Ovary (tissue), 3 donors: ENCODE results near the gene NRXN2.

ENCODE experiments used
- POLR2A ChIP-seq: fragments of 450-650 bp; IDR thresholded peaks from one replicate; pipeline ENCODE4 v1.6.1; 2017; ENCODE audit warnings: antibody characterized with exemption, mild to moderate bottlenecking, moderate library complexity
- TF ChIP-seq, protein P1 (sequence below), 3 donors: fragments of 450-650 bp in 2 of 3; fragments of 200-600 bp in 1 of 3; IDR thresholded peaks; one replicate each; pipeline versions ENCODE4 v1.5.1 to v1.8.0; 2016 to 2022; ENCODE audit warnings: antibody characterized with exemption in 3 of 3, mild to moderate bottlenecking in 1 of 3
- donor health status: DM: no; HTN: no; CAD: no.

DNA sequence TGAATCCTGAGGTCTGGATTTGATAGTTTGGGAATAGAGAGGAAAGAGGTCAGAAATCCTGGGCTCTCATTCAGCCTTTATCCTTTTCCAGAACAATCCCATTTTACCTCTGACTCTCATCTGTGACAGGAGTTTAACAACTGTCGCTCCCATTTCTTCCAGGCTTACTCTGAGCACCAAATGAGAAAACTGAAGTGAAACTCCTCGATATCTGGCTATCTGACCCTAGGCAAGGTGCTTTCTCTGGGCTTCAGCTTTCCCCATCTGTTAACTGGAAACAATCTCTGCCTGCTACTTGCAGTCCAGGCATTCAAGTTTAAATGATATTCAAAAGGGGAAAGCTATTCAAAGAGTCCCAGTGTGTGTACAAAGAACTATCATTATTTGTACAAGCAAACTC lies 50.1 kb downstream of the NRXN2 start:
- TF ChIP-seq, protein P1, sequence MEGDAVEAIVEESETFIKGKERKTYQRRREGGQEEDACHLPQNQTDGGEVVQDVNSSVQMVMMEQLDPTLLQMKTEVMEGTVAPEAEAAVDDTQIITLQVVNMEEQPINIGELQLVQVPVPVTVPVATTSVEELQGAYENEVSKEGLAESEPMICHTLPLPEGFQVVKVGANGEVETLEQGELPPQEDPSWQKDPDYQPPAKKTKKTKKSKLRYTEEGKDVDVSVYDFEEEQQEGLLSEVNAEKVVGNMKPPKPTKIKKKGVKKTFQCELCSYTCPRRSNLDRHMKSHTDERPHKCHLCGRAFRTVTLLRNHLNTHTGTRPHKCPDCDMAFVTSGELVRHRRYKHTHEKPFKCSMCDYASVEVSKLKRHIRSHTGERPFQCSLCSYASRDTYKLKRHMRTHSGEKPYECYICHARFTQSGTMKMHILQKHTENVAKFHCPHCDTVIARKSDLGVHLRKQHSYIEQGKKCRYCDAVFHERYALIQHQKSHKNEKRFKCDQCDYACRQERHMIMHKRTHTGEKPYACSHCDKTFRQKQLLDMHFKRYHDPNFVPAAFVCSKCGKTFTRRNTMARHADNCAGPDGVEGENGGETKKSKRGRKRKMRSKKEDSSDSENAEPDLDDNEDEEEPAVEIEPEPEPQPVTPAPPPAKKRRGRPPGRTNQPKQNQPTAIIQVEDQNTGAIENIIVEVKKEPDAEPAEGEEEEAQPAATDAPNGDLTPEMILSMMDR (IDR thresholded peaks at IDR 0.05) = no peak
- no peak for TF ChIP-seq POLR2A
